Smooth muscle cell (in vitro differentiated cells): ENCODE results near the gene MAG. TPM values are rescaled to one million over a fixed set of nuclear protein-coding genes. Genes with fewer than 3 reads are reported as not detected.

Experiments
- DNase-seq: peaks from one replicate; lab custom pipeline; 2025; ENCODE audit not compliant: unreplicated experiment; lab: John Stamatoyannopoulos, UW
- H2AFZ ChIP-seq: fragments of 200-600 bp; sonication (generic); 2 replicates; pipeline ENCODE4 v1.6.0; 2016; ENCODE audit warnings: antibody characterized with exemption, low read depth, mild to moderate bottlenecking
- H3F3A ChIP-seq: fragments of 200-600 bp; sonication (generic); 2 replicates; pipeline ENCODE4 v1.6.0; 2017; ENCODE audit warnings: antibody characterized with exemption, low read depth
- H3K27ac ChIP-seq: fragments of 200-600 bp; sonication (generic); 2 replicates; pipeline ENCODE4 v1.5.1; 2016; ENCODE audit warnings: low read depth, mild to moderate bottlenecking
- H3K27me3 ChIP-seq: fragments of 200-600 bp; sonication (generic); 2 replicates; pipeline ENCODE4 v1.6.1; 2016; ENCODE audit warnings: low read depth, mild to moderate bottlenecking
- H3K36me3 ChIP-seq: fragments of 200-600 bp; sonication (generic); 2 replicates; pipeline ENCODE4 v1.5.1; 2016; ENCODE audit warnings: low read depth
- H3K4me1 ChIP-seq: fragments of 200-600 bp; sonication (generic); 2 replicates; pipeline ENCODE4 v1.5.1; 2016; ENCODE audit warnings: low read depth
- H3K4me2 ChIP-seq: fragments of 200-600 bp; sonication (generic); 2 replicates; pipeline ENCODE4 v1.6.0; 2016; ENCODE audit warnings: mild to moderate bottlenecking
- H3K4me3 ChIP-seq: fragments of 200-600 bp; sonication (generic); 2 replicates; pipeline ENCODE4 v1.5.1; 2016; ENCODE audit warnings: mild to moderate bottlenecking
- H3K79me2 ChIP-seq: fragments of 200-600 bp; sonication (generic); 2 replicates; pipeline ENCODE4 v1.6.0; 2016; ENCODE audit warnings: low read depth, mild to moderate bottlenecking
- H3K9ac ChIP-seq: fragments of 200-600 bp; sonication (generic); 2 replicates; pipeline ENCODE4 v1.6.0; 2016; ENCODE audit warnings: low read depth
- H3K9me3 ChIP-seq: fragments of 200-600 bp; sonication (generic); replicated peaks from 2 replicates; pipeline ENCODE4 v1.5.1; 2016; ENCODE audit warnings: low read depth
- H4K20me1 ChIP-seq: fragments of 200-600 bp; sonication (generic); 2 replicates; pipeline ENCODE4 v1.6.0; 2016; ENCODE audit warnings: low read depth
- WGBS: methylation state at CpG from one replicate; pipeline ENCODE4 v1.1.7; 2016; ENCODE audit warnings: low lambda C conversion rate; 5-methylcytosine and 5-hydroxymethylcytosine counted together
- polyA plus RNA-seq: library from polyadenylated mRNA; unstranded; fragments of >200 nt; fragmentation: Nextera tagmentation; extraction: Ambion mirVana; gene quantifications from 2 replicates; pipeline ENCODE4 v1.2.1, GENCODE V29; 2016
- total RNA-seq: library from RNA; depleted of rRNA; stranded (reverse); fragments of >200 nt; gene quantifications from 2 replicates; pipeline ENCODE4 v1.2.3, GENCODE V29; 2014
- TF ChIP-seq, protein P1 (sequence below): fragments of 200-600 bp; sonication (generic); IDR thresholded peaks from 2 replicates; pipeline ENCODE4 v1.5.1; 2017; ENCODE audit warnings: borderline replicate concordance, mild to moderate bottlenecking, antibody characterized with exemption; ENCODE audit not compliant: insufficient read depth, poor library complexity, severe bottlenecking

Gene MAG
- total and polyA plus RNA-seq, 2 experiments from 2014 or later = not detected

DNA sequence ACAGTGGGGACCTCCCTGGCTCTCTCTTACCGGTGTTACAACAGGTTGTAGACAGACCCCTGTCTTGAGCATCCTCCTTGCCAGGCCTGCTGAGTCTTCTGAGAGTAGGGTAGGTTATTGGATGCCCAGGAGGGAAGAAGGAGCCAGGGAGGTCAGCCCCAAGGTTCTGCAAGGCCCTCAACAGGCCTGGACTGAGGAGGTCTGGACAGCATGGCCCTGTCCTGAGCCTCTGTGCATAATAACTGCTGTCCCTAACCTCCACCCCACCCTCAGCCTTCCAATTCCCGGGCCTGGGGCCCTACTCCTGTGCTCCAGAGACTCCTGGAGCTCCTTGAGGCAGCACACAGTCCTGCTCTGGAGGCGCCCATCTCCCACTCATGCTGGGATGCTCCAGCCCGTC, 37.4 kb downstream of the MAG start:
- 91% methylated on average over 4 of the region's 4 CpGs for WGBS
- Histone ChIP-seq H2AFZ (no peak overlapping the region), H3K79me2 (no peaks in the 10 kb centered on the region), H3F3A (no peaks in the 10 kb centered on the region), H3K36me3 (no peaks in the 10 kb centered on the region), H3K4me2 (no peak overlapping the region), H4K20me1 (no peaks in the 10 kb centered on the region), H3K4me3 (no peak overlapping the region), H3K27me3 (peaks cover 6% of the 10 kb centered on the region), H3K4me1 (no peaks in the 10 kb centered on the region), H3K9me3 (no peaks in the 10 kb centered on the region), H3K9ac (no peak overlapping the region), H3K27ac (no peak overlapping the region)
- no peak for DNase-seq
- TF ChIP-seq, protein P1, sequence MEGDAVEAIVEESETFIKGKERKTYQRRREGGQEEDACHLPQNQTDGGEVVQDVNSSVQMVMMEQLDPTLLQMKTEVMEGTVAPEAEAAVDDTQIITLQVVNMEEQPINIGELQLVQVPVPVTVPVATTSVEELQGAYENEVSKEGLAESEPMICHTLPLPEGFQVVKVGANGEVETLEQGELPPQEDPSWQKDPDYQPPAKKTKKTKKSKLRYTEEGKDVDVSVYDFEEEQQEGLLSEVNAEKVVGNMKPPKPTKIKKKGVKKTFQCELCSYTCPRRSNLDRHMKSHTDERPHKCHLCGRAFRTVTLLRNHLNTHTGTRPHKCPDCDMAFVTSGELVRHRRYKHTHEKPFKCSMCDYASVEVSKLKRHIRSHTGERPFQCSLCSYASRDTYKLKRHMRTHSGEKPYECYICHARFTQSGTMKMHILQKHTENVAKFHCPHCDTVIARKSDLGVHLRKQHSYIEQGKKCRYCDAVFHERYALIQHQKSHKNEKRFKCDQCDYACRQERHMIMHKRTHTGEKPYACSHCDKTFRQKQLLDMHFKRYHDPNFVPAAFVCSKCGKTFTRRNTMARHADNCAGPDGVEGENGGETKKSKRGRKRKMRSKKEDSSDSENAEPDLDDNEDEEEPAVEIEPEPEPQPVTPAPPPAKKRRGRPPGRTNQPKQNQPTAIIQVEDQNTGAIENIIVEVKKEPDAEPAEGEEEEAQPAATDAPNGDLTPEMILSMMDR = no peak

DNA sequence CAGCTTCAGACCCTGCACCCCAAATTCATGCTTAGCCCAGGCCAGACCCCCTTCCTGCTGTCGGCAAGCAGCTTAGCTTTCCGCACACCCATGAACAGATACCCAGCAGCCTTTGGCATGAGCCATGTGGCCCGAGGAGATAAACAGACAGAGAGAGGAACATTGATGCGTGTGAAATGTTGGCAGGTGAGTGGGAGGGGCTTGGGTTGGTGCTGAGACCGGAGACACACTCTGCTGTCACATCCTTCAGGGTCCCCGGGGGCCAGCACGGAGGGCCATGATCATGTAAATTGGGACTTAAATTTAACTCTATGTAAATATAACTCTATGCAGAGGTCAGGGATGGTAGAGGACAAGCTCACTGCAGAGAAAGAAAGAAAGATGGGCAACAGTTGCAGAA, 38.5 kb downstream of the MAG start:
- H3K27ac ChIP-seq = no peak overlapping the region
- H3K4me2 ChIP-seq = no peak overlapping the region
- no peaks in the 10 kb centered on the region for H3K36me3 ChIP-seq
- H2AFZ ChIP-seq = no peak overlapping the region
- no peaks in the 10 kb centered on the region for H3K9me3 ChIP-seq
- H3K79me2 ChIP-seq = no peaks in the 10 kb centered on the region
- H3K4me1 ChIP-seq = no peaks in the 10 kb centered on the region
- no peak for DNase-seq
- H3K27me3 ChIP-seq = peaks cover 6% of the 10 kb centered on the region
- TF ChIP-seq, protein P1 = no peak
- no peaks in the 10 kb centered on the region for H3F3A ChIP-seq
- no peak overlapping the region for H3K4me3 ChIP-seq
- no peak overlapping the region for H3K9ac ChIP-seq
- 83% methylated on average over 7 of the region's 7 CpGs for WGBS
- no peaks in the 10 kb centered on the region for H4K20me1 ChIP-seq

DNA sequence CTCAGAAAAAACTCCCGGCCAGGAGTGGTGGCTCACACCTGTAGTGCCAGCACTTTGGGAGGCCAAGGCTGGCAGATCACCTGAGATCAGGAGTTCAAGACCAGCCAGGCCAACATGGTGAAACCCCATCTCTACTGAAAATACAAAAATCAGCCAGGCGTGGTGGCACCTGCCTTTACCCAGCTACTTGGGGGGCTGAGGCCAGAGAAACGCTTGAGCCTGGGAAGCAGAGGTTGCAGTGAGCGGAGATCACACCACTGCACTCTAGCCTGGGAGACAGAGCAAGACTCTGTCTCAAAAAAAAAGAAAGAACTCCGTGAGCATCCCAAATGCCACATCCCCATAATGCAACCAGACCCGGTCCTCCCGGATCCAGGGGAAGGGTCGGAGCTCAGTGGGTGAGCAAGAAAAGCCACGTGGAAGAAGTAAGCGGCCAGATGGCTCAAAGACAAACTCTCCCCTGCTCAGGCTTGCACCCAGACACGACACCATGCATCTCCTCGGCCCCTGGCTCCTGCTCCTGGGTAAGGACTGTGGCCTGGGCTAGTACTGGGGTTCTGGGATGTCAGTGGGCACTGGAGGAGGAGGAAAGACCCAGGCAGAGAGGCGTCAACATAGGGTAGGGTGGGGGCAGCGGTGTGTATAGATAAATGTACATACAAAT, 39.7 kb downstream of the MAG start:
- H3K36me3 ChIP-seq = no peaks in the 10 kb centered on the region
- H3K4me1 ChIP-seq = no peaks in the 10 kb centered on the region
- H3K4me2 ChIP-seq = no peak overlapping the region
- H2AFZ ChIP-seq = no peak overlapping the region
- no peak for DNase-seq
- 92% methylated on average over 14 of the region's 14 CpGs for WGBS
- no peak overlapping the region for H3K9ac ChIP-seq
- TF ChIP-seq, protein P1 = no peak
- no peak overlapping the region for H3K4me3 ChIP-seq
- no peaks in the 10 kb centered on the region for H3F3A ChIP-seq
- no peaks in the 10 kb centered on the region for H4K20me1 ChIP-seq
- H3K9me3 ChIP-seq = no peaks in the 10 kb centered on the region
- no peaks in the 10 kb centered on the region for H3K27me3 ChIP-seq
- H3K79me2 ChIP-seq = no peaks in the 10 kb centered on the region
- no peak overlapping the region for H3K27ac ChIP-seq

DNA sequence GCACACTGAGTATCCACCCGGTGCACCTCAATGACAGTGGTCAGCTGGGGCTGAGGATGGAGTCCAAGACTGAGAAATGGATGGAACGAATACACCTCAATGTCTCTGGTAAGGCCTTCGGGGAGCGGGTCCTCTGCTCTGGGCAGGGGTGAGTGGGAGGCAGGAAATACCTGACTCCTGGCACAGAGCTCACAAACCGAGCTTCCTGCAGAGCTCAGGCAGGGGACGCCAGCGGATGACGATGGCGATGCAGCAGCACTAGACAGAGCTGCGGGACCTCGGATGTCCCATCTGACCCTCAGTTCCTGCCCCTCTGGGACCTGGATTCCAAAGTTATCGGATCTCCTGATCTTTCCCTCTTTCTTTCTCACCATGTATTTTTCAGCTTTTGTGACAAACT, 40.9 kb downstream of the MAG start:
- Histone ChIP-seq H3K27ac (no peak overlapping the region), H3K9ac (no peak overlapping the region), H3K27me3 (no peaks in the 10 kb centered on the region), H2AFZ (no peak overlapping the region), H3K4me1 (no peaks in the 10 kb centered on the region), H3K79me2 (no peaks in the 10 kb centered on the region), H3K4me2 (no peak overlapping the region), H3K36me3 (no peaks in the 10 kb centered on the region), H3K9me3 (no peaks in the 10 kb centered on the region), H4K20me1 (no peaks in the 10 kb centered on the region), H3K4me3 (no peak overlapping the region), H3F3A (no peaks in the 10 kb centered on the region)
- no peak for DNase-seq
- 91% methylated on average over 11 of the region's 12 CpGs for WGBS
- TF ChIP-seq, protein P1 = no peak
